ENCODE measurements around the gene TMEM89. TPM values are rescaled to one million over a fixed set of nuclear protein-coding genes. Genes with fewer than 3 reads are reported as not detected.

The TMEM89 gene
- total and polyA plus RNA-seq, 2 donors (not counting 1 experiment from before 2014, with no cell fraction given): not detected

DNA sequence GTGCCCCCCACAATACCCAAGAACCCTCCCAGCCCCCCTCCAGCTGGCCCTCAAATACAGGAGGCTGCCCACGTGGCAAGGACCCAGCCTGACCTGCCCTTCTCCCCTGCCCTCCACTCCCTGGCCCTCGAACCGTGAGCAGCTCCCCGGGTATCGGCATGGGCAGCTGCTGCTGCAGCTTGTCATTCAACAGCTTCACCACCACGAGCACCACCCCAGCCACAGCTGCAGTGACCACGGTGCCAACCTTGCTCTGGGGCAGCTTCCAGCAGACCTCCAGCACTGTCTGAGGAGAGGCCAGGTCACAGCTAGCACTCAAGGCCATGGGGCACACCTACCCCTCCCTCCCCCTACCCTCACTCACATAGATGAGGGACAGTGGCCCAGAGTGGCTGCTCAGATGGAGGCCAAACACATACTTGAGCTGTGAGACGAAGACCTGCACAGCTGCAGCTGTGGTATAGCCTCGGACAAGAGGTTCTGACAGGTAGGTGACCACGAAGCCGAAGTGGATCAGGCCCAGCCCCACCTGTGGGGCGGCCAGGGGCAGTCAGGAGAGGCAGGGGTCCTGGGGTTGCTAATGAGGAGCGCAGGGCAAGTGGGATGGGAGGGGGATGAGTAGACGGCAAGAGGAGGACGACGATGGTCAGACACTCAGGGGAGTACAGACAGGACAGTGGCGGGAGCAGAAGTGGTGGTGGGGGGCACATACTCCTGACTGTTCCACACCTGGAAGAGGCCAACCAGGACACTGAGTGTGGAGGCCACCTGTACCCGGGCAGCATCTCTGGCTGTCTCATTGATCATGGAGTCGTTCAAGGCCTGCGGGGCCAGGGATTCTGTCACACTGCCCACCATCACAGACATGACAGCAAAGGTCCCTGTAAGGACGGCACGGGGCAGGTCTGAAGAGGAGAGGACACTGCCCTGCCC lies 10.2 kb upstream of the TMEM89 start:
- no peaks in the 10 kb centered on the region for H3K27me3 ChIP-seq (replicated peaks in 1 of 4; ENCODE audit: control extremely low read depth in 1 of 4, control insufficient read depth in 3 of 4, insufficient read depth in 4 of 4, low read length in 3 of 4)
- DNase-seq (no peak), ATAC-seq (ENCODE audit: low read depth) (no peak)
- Mint-ChIP-seq H3K4me1 (peaks cover 13% of the 10 kb centered on the region), H3K4me3 (no peak overlapping the region), H3K27me3 (no peaks in the 10 kb centered on the region), H3K27ac (no peak overlapping the region), H3K9me3 (ENCODE audit: insufficient read depth) (no peaks in the 10 kb centered on the region)
- peaks cover 11 to 17% of the 10 kb centered on the region in 2 donors for H3K4me1 ChIP-seq (ENCODE audit: control insufficient read depth in 2 of 2, insufficient read depth in 2 of 2, low read length in 2 of 2)
- POLR2A ChIA-PET: no interaction called here
- H3K36me3 ChIP-seq (replicated peaks in 1 of 2; ENCODE audit: control extremely low read depth in 1 of 2, control insufficient read depth in 1 of 2, extremely low read depth in 1 of 2, insufficient read depth in 2 of 2, low read length in 1 of 2): no peaks in the 10 kb centered on the region
- H3K9ac ChIP-seq (ENCODE audit: low read length): no peak overlapping the region
- no peaks in the 10 kb centered on the region for H3K79me2 ChIP-seq (ENCODE audit: control insufficient read depth, insufficient read depth, low read length)
- CTCF ChIA-PET: no interaction called here
- H3K4me2 ChIP-seq (replicated peaks; ENCODE audit: low read depth, low read length, poor library complexity, severe bottlenecking): no peak overlapping the region
- intact Hi-C loops (cut with micrococcal nuclease): no loop called here
- H4K20me1 ChIP-seq (ENCODE audit: control insufficient read depth, insufficient read depth, low read length, poor library complexity, severe bottlenecking): no peaks in the 10 kb centered on the region
- no peak overlapping the region for H3K27ac ChIP-seq (ENCODE audit: low read length in 2 of 2)
- TF ChIP-seq, protein P1, sequence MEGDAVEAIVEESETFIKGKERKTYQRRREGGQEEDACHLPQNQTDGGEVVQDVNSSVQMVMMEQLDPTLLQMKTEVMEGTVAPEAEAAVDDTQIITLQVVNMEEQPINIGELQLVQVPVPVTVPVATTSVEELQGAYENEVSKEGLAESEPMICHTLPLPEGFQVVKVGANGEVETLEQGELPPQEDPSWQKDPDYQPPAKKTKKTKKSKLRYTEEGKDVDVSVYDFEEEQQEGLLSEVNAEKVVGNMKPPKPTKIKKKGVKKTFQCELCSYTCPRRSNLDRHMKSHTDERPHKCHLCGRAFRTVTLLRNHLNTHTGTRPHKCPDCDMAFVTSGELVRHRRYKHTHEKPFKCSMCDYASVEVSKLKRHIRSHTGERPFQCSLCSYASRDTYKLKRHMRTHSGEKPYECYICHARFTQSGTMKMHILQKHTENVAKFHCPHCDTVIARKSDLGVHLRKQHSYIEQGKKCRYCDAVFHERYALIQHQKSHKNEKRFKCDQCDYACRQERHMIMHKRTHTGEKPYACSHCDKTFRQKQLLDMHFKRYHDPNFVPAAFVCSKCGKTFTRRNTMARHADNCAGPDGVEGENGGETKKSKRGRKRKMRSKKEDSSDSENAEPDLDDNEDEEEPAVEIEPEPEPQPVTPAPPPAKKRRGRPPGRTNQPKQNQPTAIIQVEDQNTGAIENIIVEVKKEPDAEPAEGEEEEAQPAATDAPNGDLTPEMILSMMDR (IDR thresholded peaks at IDR 0.05): no peak
- WGBS (ENCODE audit: insufficient coverage): 94% methylated on average over 18 of the region's 22 CpGs
- H3K4me3 ChIP-seq (ENCODE audit: control extremely low read depth in 1 of 5, extremely low read depth in 1 of 5, insufficient read depth in 1 of 5, low read depth in 2 of 5, low read length in 4 of 5): no peak overlapping the region
- no peaks in the 10 kb centered on the region for H3K9me3 ChIP-seq (ENCODE audit: control extremely low read depth in 1 of 3, control insufficient read depth in 2 of 3, insufficient read depth in 1 of 3, low read length in 2 of 3)
- H2AFZ ChIP-seq (ENCODE audit: insufficient read depth, low read depth, low read length, poor library complexity, severe bottlenecking): no peak overlapping the region

DNA sequence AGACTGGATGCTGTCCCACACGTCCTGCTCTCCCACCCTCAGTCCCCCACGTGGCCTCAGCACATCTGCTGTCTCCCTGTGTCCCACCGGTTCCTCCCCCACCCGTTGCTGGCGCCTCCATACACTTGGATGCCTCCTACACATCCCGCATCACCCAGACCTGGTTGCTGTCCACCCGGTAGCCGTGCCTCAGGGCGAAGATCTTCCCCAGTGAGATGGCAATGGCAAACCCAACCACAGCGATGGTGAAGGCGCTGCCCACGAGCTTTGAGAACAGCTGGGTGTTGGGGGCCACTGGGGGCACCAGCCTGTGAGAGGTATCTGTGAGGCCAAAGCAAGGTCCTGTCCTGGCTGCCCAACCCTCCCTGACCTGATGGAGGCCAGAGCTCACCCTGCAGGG lies 9.3 kb upstream of the TMEM89 start:
- POLR2A ChIA-PET: no interaction called here
- intact Hi-C loops (cut with micrococcal nuclease): no loop called here
- WGBS (ENCODE audit: insufficient coverage): 93% methylated on average over 12 of the region's 12 CpGs

More for the DNA sequence above, 9.3 kb upstream of the TMEM89 start:
- H2AFZ ChIP-seq (ENCODE audit: insufficient read depth, low read depth, low read length, poor library complexity, severe bottlenecking): no peak overlapping the region
- no peak overlapping the region for H3K27ac Mint-ChIP-seq
- no peak overlapping the region for H3K27ac ChIP-seq (ENCODE audit: low read length in 2 of 2)
- CTCF ChIA-PET: interaction anchor here (0.6 kb wide), 1 partner anchor 203 kb away, joined by 3 read pairs; no protein-coding TSS in a partner anchor
- peaks cover 6 to 9% of the 10 kb centered on the region in 2 donors for H3K4me1 ChIP-seq (ENCODE audit: control insufficient read depth in 2 of 2, insufficient read depth in 2 of 2, low read length in 2 of 2)
- H3K9me3 Mint-ChIP-seq (ENCODE audit: insufficient read depth): no peaks in the 10 kb centered on the region
- H3K4me1 Mint-ChIP-seq: peaks cover 8% of the 10 kb centered on the region
- no peaks in the 10 kb centered on the region for H3K27me3 ChIP-seq (replicated peaks in 1 of 4; ENCODE audit: control extremely low read depth in 1 of 4, control insufficient read depth in 3 of 4, insufficient read depth in 4 of 4, low read length in 3 of 4)
- H3K27me3 Mint-ChIP-seq: no peaks in the 10 kb centered on the region
- DNase-seq: no peak
- no peaks in the 10 kb centered on the region for H4K20me1 ChIP-seq (ENCODE audit: control insufficient read depth, insufficient read depth, low read length, poor library complexity, severe bottlenecking)
- H3K4me2 ChIP-seq (replicated peaks; ENCODE audit: low read depth, low read length, poor library complexity, severe bottlenecking): no peak overlapping the region
- no peak overlapping the region for H3K9ac ChIP-seq (ENCODE audit: low read length)
- no peak overlapping the region for H3K4me3 ChIP-seq (ENCODE audit: control extremely low read depth in 1 of 5, extremely low read depth in 1 of 5, insufficient read depth in 1 of 5, low read depth in 2 of 5, low read length in 4 of 5)
- no peaks in the 10 kb centered on the region for H3K9me3 ChIP-seq (ENCODE audit: control extremely low read depth in 1 of 3, control insufficient read depth in 2 of 3, insufficient read depth in 1 of 3, low read length in 2 of 3)
- no peaks in the 10 kb centered on the region for H3K36me3 ChIP-seq (replicated peaks in 1 of 2; ENCODE audit: control extremely low read depth in 1 of 2, control insufficient read depth in 1 of 2, extremely low read depth in 1 of 2, insufficient read depth in 2 of 2, low read length in 1 of 2)
- H3K4me3 Mint-ChIP-seq: no peak overlapping the region
- ATAC-seq (ENCODE audit: low read depth): no peak
- TF ChIP-seq EZH2 (IDR thresholded peaks at IDR 0.05; ENCODE audit: borderline replicate concordance, insufficient read depth, low read depth, low read length, poor library complexity, severe bottlenecking): no peak
- TF ChIP-seq, protein P1 (IDR thresholded peaks at IDR 0.05): no peak
- no peaks in the 10 kb centered on the region for H3K79me2 ChIP-seq (ENCODE audit: control insufficient read depth, insufficient read depth, low read length)
